ENCODE measurements around the gene KCTD19.
"Not testable (repeated sequence)": the region's sequence is repeated elsewhere in the genome, so short reads cannot be mapped to it uniquely, and the experiment has no call there.

KCTD19 gene

DNA sequence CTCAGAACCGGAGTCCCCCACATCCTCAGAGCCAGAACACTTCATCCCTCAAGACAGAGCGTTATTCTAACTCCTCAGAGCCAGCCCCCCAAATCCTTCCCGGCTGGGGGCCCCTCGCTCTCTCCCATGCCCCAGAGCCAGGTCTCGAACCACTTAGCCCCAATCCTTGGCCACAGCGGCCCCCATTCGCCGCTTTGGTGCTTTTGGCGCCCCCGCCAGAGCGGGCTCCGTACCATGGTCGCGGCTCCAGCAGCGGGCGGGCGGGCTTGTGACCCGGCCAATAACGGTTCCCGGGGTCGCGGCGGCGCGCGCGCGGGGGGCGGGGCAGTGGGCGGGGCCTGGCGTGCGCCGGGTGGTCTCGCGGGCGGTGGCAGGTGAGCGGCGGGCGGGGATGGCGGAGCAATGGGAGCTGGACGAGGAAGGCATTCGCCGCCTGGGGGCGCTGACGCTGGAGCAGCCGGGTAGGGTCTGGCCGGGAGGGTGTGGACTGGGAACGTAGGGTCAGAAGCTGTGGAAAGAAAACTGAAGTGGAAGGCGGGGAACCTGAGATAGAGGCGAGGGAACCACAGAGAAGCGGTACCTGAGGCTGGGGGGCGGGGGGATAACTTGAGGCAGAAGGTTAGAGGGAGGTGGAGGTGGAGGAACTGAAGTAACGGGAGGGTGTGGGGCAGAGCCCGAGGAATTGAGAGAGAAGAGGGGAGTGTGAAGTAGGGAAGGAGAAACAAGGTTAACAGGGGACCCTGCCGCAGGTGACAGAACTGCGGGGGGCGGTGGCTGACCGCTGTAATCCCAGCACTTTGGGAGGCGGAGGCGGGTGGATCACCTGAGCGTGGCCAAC lies at the start of gene KCTD19, which contains the start of gene LRRC36:
Gene KCTD19 (minus strand): TSS at position 270 of the 838 bp plus-strand sequence. CDS start 34 bp downstream, at position 236.
Gene LRRC36 (plus strand): TSS at position 344 of the 838 bp plus-strand sequence. CDS start 48 bp downstream, at position 392.
- DNase-seq (ENCODE audit: low read depth) = no peak

DNA sequence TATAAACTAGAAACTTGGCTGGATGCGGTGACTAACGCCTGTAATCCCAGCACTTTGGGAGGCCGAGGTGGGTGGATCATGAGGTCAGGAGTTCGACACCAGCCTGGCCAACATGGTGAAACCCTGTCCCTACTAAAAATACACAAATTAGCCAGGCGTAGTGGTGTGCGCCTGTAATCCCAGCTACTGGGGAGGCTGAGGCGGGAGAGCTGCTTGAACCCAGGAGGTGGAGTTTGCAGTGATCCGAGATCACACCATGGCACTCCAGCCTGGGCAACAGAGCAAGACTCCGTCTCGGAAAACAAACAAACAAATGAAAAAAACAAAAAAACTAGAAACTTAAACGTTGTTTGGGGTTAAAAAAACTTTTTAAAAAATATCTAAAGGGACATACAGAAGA lies 49.5 kb upstream of the KCTD19 start:
- not testable (repeated sequence) for DNase-seq (ENCODE audit: low read depth)

DNA sequence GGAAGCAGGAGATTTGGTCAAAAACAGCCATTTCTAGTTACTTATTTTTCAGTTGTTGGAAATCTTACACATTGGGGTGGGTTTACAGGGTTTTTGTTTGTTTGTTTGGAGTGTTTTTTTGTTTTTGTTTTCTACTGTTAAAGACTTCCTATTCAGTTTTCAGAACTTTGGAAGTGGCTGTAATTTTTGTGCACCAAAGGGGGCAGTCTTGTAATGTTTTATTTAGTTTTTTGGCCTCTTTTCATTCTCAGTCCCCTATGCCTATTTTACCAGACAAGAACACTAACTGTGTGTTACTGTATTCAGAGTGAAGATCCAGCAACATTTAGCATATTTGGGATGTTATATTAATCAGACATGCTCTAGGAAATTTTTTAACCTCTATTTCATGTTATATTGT lies 46.1 kb upstream of the KCTD19 start:
- no peak for DNase-seq (ENCODE audit: low read depth)

GRCh38 chr16:67370661-67371060 lies 44.1 kb upstream of the KCTD19 start:
- DNase-seq (ENCODE audit: low read depth) = no peak

GRCh38 chr16:67364600-67365235 lies 38.2 kb upstream of the KCTD19 start:
- no peak for DNase-seq (ENCODE audit: low read depth)

- no peak for DNase-seq (ENCODE audit: low read depth)
Observed at GRCh38 chr16:67361038-67361437, 34.5 kb upstream of the KCTD19 start.

GRCh38 chr16:67359540-67360269 lies 33.2 kb upstream of the KCTD19 start:
- not testable (repeated sequence) for DNase-seq (ENCODE audit: low read depth)

DNA sequence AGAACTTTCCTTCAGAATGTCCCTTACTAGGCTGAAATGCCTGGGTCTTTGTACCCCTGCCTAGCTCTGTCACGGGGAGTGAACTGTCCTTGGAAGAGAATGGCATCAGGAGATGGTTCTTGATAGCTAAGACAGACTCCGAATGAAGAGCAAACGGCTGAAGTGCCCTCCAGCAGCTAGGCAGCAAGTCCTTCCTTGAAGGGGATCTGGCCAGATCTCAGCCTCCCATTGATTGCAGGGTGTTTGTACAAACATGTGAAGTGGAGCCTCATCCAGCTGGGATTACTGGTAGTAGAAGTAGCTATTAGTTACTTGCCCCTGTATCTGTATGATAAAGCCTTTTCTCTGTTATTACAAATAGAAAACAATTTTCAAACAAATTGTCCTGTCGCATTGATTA lies 31.0 kb upstream of the KCTD19 start:
- no peak for DNase-seq (ENCODE audit: low read depth)

- no peak for DNase-seq (ENCODE audit: low read depth)
Observed at GRCh38 chr16:67356396-67356795, 29.9 kb upstream of the KCTD19 start.

GRCh38 chr16:67352463-67352862 lies 25.9 kb upstream of the KCTD19 start:
- DNase-seq (ENCODE audit: low read depth) = not testable (repeated sequence)

DNA sequence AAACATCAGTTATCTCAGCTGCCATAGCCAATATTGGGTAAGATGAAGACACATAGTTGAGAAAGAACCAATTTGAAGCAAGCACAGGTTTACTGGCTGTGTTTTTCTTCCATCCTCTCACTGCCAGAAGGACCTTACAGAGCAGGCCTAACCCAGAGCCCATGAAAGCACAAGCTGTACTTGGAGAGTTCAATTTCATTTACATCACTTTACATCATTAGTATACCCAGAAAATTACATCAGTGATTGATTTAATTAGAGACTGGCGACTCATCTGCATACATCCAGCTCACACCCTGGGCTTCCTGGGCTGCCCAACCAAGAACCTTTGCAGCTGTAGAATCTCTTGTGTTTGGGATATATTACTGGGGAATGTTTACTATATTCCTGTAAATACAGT lies 23.8 kb upstream of the KCTD19 start:
- DNase-seq (ENCODE audit: low read depth) = no peak

- DNase-seq (ENCODE audit: low read depth) = no peak
Observed at GRCh38 chr16:67349172-67349571, 22.6 kb upstream of the KCTD19 start.

DNA sequence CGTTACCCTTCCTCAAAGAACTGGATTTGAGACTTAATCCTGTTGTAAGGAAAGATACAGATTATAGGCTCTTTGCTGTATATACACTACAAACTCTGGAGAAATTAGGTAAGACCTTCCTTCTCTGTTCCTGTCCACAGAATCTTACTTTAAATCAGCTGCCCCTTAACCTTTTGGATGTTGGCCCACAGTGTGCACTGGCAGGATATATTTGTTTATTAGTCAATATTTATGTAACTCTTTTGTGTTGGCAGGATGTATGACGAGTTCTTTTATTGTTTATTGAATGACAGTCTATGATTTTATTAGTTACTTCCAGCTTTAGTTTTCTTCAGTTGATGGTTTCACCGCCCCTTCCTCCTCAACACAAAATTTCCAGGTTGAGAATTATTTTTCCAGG lies 19.8 kb upstream of the KCTD19 start:
- DNase-seq (ENCODE audit: low read depth) = no peak

DNA sequence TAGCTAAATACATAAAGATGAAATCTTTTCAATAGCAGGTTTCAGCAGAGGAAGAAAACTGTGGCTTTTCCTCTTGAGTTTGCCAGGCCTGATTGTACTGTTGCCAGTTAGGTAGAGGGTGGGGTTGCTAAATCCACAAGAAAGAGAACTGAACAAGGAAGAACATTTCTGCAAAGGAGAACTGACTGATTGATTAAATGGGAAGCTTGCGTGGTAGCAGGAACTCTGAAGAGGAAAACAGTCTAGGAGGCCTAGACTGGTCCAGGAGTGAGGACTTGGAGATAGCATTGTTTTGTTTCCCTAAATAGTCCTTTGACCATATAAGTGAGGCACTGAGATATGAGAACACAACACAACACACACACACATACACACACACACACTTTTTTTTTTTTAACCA lies 18.9 kb upstream of the KCTD19 start:
- DNase-seq (ENCODE audit: low read depth) = no peak

- DNase-seq (ENCODE audit: low read depth) = no peak
Observed at GRCh38 chr16:67342616-67343015, 16.1 kb upstream of the KCTD19 start.

DNA sequence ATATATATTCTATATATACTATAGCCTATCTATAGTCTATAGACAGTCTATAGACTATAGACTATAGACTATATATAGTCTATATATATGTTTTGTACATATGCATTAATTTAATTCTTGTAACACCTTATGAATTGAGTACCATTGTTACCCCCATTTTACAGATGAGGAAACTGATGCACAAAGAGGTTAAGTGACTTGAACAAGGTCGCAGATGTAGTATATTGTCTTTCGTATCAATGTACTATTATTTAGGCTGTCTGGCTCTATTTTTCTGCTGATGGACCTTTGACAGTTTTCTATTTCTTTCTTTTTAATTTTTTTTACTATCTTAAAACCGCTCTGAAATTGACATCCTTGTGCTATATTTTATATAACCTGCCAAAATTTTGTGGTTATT lies 14.7 kb upstream of the KCTD19 start:
- no peak for DNase-seq (ENCODE audit: low read depth)

DNA sequence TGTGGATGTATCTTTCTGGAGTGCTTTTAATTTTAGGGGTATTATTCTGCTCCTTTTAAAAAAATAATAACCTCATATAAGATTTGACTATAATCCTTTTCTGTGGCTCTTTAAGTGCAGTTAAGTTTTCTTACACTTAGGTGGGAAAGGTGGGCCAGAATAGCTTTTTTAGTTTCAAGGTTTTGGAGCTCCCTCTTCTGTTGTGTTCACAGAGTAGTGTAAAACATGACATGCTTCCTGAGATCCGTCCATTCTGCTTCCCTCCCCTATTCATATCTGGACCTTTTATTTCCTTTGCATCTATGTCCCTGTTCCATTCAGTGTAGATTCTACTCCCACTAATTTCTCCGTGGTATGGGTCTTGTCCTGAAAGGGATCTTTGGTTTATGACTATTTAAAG lies 12.9 kb upstream of the KCTD19 start:
- DNase-seq (ENCODE audit: low read depth) = no peak

GRCh38 chr16:67336648-67337047 lies 10.1 kb upstream of the KCTD19 start:
- no peak for DNase-seq (ENCODE audit: low read depth)

GRCh38 chr16:67336116-67336515 lies 9.6 kb upstream of the KCTD19 start:
- no peak for DNase-seq (ENCODE audit: low read depth)

- no peak for DNase-seq (ENCODE audit: low read depth)
Observed at GRCh38 chr16:67333315-67333714, 6.8 kb upstream of the KCTD19 start.

GRCh38 chr16:67329901-67330300 lies 3.4 kb upstream of the KCTD19 start:
- no peak for DNase-seq (ENCODE audit: low read depth)

DNA sequence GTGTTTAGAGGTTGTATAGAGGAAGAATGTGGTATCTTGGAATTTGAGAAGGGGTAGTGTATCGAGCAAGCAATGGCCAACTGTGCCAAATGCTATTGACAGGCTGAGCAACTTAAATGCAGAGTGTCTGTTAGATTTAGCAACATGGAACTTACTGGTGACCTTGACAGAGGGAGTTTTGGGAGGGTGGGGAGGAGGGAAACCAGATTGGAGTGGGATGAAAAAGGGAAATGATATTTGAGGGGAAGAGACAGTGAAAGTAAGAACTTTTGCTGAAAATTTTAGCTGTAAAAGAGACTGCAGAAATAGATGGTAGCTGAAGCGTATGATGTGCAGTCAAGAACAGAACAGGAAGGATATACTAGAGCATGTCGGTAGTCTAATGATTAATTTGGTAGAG lies 1.2 kb upstream of the KCTD19 start:
- no peak for DNase-seq (ENCODE audit: low read depth)

DNA sequence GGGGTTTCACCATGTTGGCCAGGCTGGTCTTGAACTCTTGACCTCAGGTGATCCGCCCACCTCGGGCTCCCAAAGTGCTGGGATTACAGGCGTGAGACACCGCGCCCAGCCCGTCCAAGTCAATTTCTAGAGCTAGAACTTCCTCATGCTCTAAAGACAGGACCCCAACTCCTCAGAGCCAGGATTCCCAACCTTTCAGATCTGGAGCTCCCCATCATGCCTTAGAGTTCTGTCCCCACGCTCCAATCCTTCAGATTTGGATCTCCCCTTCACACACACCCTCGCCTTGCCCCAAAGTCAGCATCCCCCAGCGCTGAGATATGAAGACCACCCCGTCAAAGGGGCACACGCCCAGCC lies 448 bp downstream of the KCTD19 start:
- no peak for DNase-seq (ENCODE audit: low read depth)
